Measurements from ENCODE around the gene POU2AF2. TPM values are rescaled to one million over a fixed set of nuclear protein-coding genes. Genes with fewer than 3 reads are reported as not detected.
A peak's percentile ranks its signal among the peaks of the same experiment; 100 is the strongest.

POU2AF2 gene
- total RNA-seq, 1 experiment from 2014 or later: not detected

DNA sequence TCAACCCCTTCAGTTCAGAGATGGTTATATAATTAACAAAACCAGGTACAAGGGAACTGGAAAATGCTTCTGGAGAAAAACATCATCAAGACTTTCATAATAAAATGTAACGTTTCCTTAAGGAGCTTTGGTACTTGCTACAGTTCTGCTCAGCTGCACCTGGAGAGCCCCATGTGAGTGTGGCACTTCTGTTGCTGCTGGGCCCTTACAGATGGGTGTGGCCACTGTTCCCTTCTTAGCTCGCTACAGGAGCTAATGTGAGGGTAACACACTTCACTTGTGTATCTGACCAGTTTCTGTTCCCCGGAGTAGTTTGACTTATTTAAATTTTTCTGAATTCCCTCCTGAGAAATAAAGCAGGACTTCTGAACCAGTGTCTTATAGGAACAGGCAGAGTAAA, 56.8 kb downstream of the POU2AF2 start:
- WGBS (ENCODE audit: extremely low coverage, insufficient read length, low lambda C conversion rate): no CpG with 5 or more reads among the region's 3 CpGs
- Histone ChIP-seq H3K56ac (ENCODE audit: insufficient read length, low read depth, low read length) (no peak overlapping the region), H4K8ac (replicated peaks; ENCODE audit: insufficient read length, low read depth, low read length) (no peak overlapping the region), H2AK5ac (ENCODE audit: insufficient read length, low read length) (no peak overlapping the region), H3K27me3 (ENCODE audit: insufficient read depth, low read length) (no peaks in the 10 kb centered on the region; the same call in 1 of the 2 replicates), H4K5ac (ENCODE audit: insufficient read length, low read depth, low read length) (no peak overlapping the region), H2BK120ac (ENCODE audit: low read depth, low read length, poor library complexity, severe bottlenecking) (no peak overlapping the region), H3K23me2 (ENCODE audit: insufficient read length, low read depth, low read length, poor library complexity, severe bottlenecking) (peaks cover 15% of the 10 kb centered on the region), H2BK20ac (ENCODE audit: low read depth, low read length, poor library complexity, severe bottlenecking) (no peak overlapping the region), H2AFZ (ENCODE audit: low read length) (no peak overlapping the region), H3K9ac (ENCODE audit: extremely low read depth, insufficient read length, low read length) (no peak overlapping the region), H4K20me1 (ENCODE audit: control insufficient read depth, insufficient read depth, insufficient read length) (no peaks in the 10 kb centered on the region), H3K4me1 (ENCODE audit: insufficient read depth, low read length) (peaks cover 6% of the 10 kb centered on the region; the same call in 1 of the 2 replicates), H2BK15ac (ENCODE audit: low read depth, low read length) (no peak overlapping the region), H3K79me1 (ENCODE audit: insufficient read depth, low read depth, low read length, poor library complexity, severe bottlenecking) (no peaks in the 10 kb centered on the region), H3K79me2 (ENCODE audit: insufficient read depth, low read length) (no peaks in the 10 kb centered on the region), H3K18ac (ENCODE audit: insufficient read length, low read depth, low read length) (no peak overlapping the region), H4K91ac (ENCODE audit: insufficient read length, low read depth, low read length) (no peak overlapping the region), H3K4me2 (ENCODE audit: insufficient read depth, insufficient read length, low read length) (no peak overlapping the region), H3T11ph (ENCODE audit: low read length) (no peak overlapping the region), H3K23ac (ENCODE audit: insufficient read length, low read depth, low read length) (no peak overlapping the region), H2BK5ac (ENCODE audit: insufficient read length, low read length) (no peak overlapping the region), H3K27ac (ENCODE audit: insufficient read length, low read depth, low read length) (no peak overlapping the region), H3K14ac (ENCODE audit: insufficient read depth, low read length) (no peak overlapping the region), H3K9me3 (ENCODE audit: control insufficient read depth, low read depth, low read length) (no peaks in the 10 kb centered on the region), H2BK12ac (ENCODE audit: insufficient read length, low read depth, low read length) (no peak overlapping the region), H3K4ac (ENCODE audit: low read depth, low read length) (no peak overlapping the region)
- TF ChIP-seq, protein P1, sequence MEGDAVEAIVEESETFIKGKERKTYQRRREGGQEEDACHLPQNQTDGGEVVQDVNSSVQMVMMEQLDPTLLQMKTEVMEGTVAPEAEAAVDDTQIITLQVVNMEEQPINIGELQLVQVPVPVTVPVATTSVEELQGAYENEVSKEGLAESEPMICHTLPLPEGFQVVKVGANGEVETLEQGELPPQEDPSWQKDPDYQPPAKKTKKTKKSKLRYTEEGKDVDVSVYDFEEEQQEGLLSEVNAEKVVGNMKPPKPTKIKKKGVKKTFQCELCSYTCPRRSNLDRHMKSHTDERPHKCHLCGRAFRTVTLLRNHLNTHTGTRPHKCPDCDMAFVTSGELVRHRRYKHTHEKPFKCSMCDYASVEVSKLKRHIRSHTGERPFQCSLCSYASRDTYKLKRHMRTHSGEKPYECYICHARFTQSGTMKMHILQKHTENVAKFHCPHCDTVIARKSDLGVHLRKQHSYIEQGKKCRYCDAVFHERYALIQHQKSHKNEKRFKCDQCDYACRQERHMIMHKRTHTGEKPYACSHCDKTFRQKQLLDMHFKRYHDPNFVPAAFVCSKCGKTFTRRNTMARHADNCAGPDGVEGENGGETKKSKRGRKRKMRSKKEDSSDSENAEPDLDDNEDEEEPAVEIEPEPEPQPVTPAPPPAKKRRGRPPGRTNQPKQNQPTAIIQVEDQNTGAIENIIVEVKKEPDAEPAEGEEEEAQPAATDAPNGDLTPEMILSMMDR (conservative IDR thresholded peaks at IDR 0.05): no peak
- Mint-ChIP-seq H3K27ac (peak overlapping the region in 1 of 3 experiments; percentile 43; a peak in 1 of 7 replicates), H3K4me3 (no peak overlapping the region), H3K4me1 (peaks cover 18 to 39% of the 10 kb centered on the region in 2 experiments), H3K9me3 (no peaks in the 10 kb centered on the region), H3K27me3 (ENCODE audit: low read depth) (peaks cover 42% of the 10 kb centered on the region), H3K36me3 (ENCODE audit: insufficient read depth in 1 of 3, low read depth in 3 of 3) (no peaks in the 10 kb centered on the region; a peak in 1 of 7 replicates)
- no peak for DNase-seq

Measured in H9 (cell line).